Nephron progenitor cell (in vitro differentiated cells): ENCODE results near the gene SNURF.
"Not testable (repeated sequence)": the region's sequence is repeated elsewhere in the genome, so short reads cannot be mapped to it uniquely, and the experiment has no call there.

Experiments used
- DNase-seq: peaks from one replicate; pipeline ENCODE4 v3.0.0; 2021
- H3K27ac Mint-ChIP-seq: 2 replicates; pipeline ENCODE4 v1.8.0; 2021; ENCODE audit warnings: mild to moderate bottlenecking, moderate library complexity, mixed read lengths
- H3K27me3 Mint-ChIP-seq: 2 replicates; pipeline ENCODE4 v1.8.0; 2021; ENCODE audit warnings: mild to moderate bottlenecking, low read depth, mixed read lengths; ENCODE audit not compliant: poor library complexity
- H3K36me3 Mint-ChIP-seq: 2 replicates; pipeline ENCODE4 v1.8.0; 2021; ENCODE audit warnings: low read depth, mixed read lengths
- H3K4me1 Mint-ChIP-seq: 2 replicates; pipeline ENCODE4 v1.8.0; 2021; ENCODE audit warnings: mixed read lengths
- H3K4me3 Mint-ChIP-seq: 2 replicates; pipeline ENCODE4 v1.8.0; 2021; ENCODE audit warnings: mild to moderate bottlenecking, moderate library complexity, mixed read lengths
- H3K9me3 Mint-ChIP-seq: 2 replicates; pipeline ENCODE4 v1.8.0; 2021; ENCODE audit warnings: mild to moderate bottlenecking, moderate library complexity, mixed read lengths
- CTCF ChIP-seq: fragments of 200-600 bp; sonication (generic); IDR thresholded peaks from 2 replicates; pipeline ENCODE4 v1.5.0; 2021; ENCODE audit warnings: antibody characterized with exemption

SNURF gene

GRCh38 chr15:24962880-24963279, 8.1 kb downstream of the SNURF start:
- H3K27me3 Mint-ChIP-seq = peaks cover 3% of the 10 kb centered on the region
- peaks cover 1% of the 10 kb centered on the region for H3K4me1 Mint-ChIP-seq
- peaks cover 72% of the 10 kb centered on the region for H3K9me3 Mint-ChIP-seq
- TF ChIP-seq CTCF = no peak
- DNase-seq = no peak
- peaks cover 98% of the 10 kb centered on the region for H3K36me3 Mint-ChIP-seq
- no peak overlapping the region for H3K4me3 Mint-ChIP-seq
- H3K27ac Mint-ChIP-seq = no peak overlapping the region

- Mint-ChIP-seq H3K4me1 (no peaks in the 10 kb centered on the region), H3K27me3 (peaks cover 3% of the 10 kb centered on the region), H3K36me3 (peaks cover 85% of the 10 kb centered on the region), H3K9me3 (peaks cover 59% of the 10 kb centered on the region), H3K4me3 (no peak overlapping the region), H3K27ac (no peak overlapping the region)
- no peak for TF ChIP-seq CTCF
- DNase-seq = no peak
These were observed 11.7 kb downstream of the SNURF start for GRCh38 chr15:24966364-24967103.

GRCh38 chr15:24971052-24971451, 16.3 kb downstream of the SNURF start:
- no peak for TF ChIP-seq CTCF
- DNase-seq = no peak
- H3K27me3 Mint-ChIP-seq = peaks cover 2% of the 10 kb centered on the region
- no peak overlapping the region for H3K27ac Mint-ChIP-seq
- no peaks in the 10 kb centered on the region for H3K4me1 Mint-ChIP-seq
- peaks cover 75% of the 10 kb centered on the region for H3K36me3 Mint-ChIP-seq
- H3K9me3 Mint-ChIP-seq = peaks cover 54% of the 10 kb centered on the region
- H3K4me3 Mint-ChIP-seq = no peak overlapping the region

- H3K4me3 Mint-ChIP-seq = no peak overlapping the region
- H3K27ac Mint-ChIP-seq = no peak overlapping the region
- no peak for TF ChIP-seq CTCF
- H3K36me3 Mint-ChIP-seq = peaks cover 75% of the 10 kb centered on the region
- H3K9me3 Mint-ChIP-seq = peaks cover 55% of the 10 kb centered on the region
- H3K4me1 Mint-ChIP-seq = no peaks in the 10 kb centered on the region
- DNase-seq = no peak
- peaks cover 2% of the 10 kb centered on the region for H3K27me3 Mint-ChIP-seq
These were observed 17.0 kb downstream of the SNURF start for GRCh38 chr15:24971772-24972171.

GRCh38 chr15:24972707-24973106, 17.9 kb downstream of the SNURF start:
- DNase-seq, H3K27ac Mint-ChIP-seq, H3K4me1 Mint-ChIP-seq, H3K27me3 Mint-ChIP-seq, H3K4me3 Mint-ChIP-seq: not testable (repeated sequence)
- peaks cover 56% of the 10 kb centered on the region for H3K9me3 Mint-ChIP-seq
- peaks cover 75% of the 10 kb centered on the region for H3K36me3 Mint-ChIP-seq

- no peaks in the 10 kb centered on the region for H3K4me1 Mint-ChIP-seq
- H3K27me3 Mint-ChIP-seq = peaks cover 2% of the 10 kb centered on the region
- DNase-seq = no peak
- H3K9me3 Mint-ChIP-seq = peaks cover 57% of the 10 kb centered on the region
- peaks cover 82% of the 10 kb centered on the region for H3K36me3 Mint-ChIP-seq
- no peak overlapping the region for H3K27ac Mint-ChIP-seq
- TF ChIP-seq CTCF = no peak
- no peak overlapping the region for H3K4me3 Mint-ChIP-seq
These were observed 22.1 kb downstream of the SNURF start for GRCh38 chr15:24976932-24977331.
